Upper lobe of left lung (tissue), 6 donors: ENCODE measurements around the gene KLHDC10. TPM values are rescaled to one million over a fixed set of nuclear protein-coding genes. Genes with fewer than 3 reads are reported as not detected.

ENCODE experiments used
- ATAC-seq, 2 donors: fragments of 200-7000 bp; cut with Tn5 transposase; one replicate each; pipeline ENCODE4 v1.9.1; 2022; ENCODE audit warnings: mild to moderate bottlenecking in 2 of 2, moderate library complexity in 2 of 2; ENCODE audit not compliant: low FRiP score in 2 of 2
- DNase-seq, 2 donors: peaks; one replicate each; pipeline ENCODE4 v3.0.0-alpha.2; 2019 to 2020
- H3K27ac ChIP-seq, 4 donors: fragments of 200-600 bp; sonication (generic); one replicate each; pipeline ENCODE4 v1.5.1; 2016 to 2019
- H3K27me3 ChIP-seq, 4 donors: fragments of 200-600 bp; sonication (generic); one replicate each; pipeline ENCODE4 v1.5.1; 2017 to 2019
- H3K36me3 ChIP-seq, 4 donors: fragments of 200-600 bp; sonication (generic); one replicate each; pipeline ENCODE4 v1.5.1; 2016 to 2019
- H3K4me1 ChIP-seq, 4 donors: fragments of 200-600 bp; sonication (generic); one replicate each; pipeline ENCODE4 v1.5.1; 2018 to 2019
- H3K4me3 ChIP-seq, 4 donors: fragments of 200-600 bp; sonication (generic); one replicate each; pipeline ENCODE4 v1.5.1; 2017 to 2019; ENCODE audit warnings: mild to moderate bottlenecking in 2 of 4, moderate library complexity in 1 of 4
- H3K9me3 ChIP-seq, 4 donors: fragments of 200-600 bp; sonication (generic); one replicate each; pipeline ENCODE4 v1.5.1; 2018 to 2019
- EP300 ChIP-seq, 4 donors: sonication (generic); formaldehyde crosslinking; IDR thresholded peaks; one replicate each; pipeline ENCODE4 v1.5.1; 2017; ENCODE audit warnings: antibody characterized with exemption in 4 of 4, control low read depth in 2 of 4
- POLR2A ChIP-seq, 4 donors: fragments of 450-650 bp; IDR thresholded peaks; one replicate each; pipeline ENCODE4 v1.5.1; 2016 to 2017; ENCODE audit warnings: antibody characterized with exemption in 4 of 4, mild to moderate bottlenecking in 2 of 4
- POLR2AphosphoS5 ChIP-seq, 2 donors: sonication (generic); formaldehyde crosslinking; IDR thresholded peaks; one replicate each; pipeline ENCODE4 v1.5.1; 2017; ENCODE audit warnings: antibody characterized with exemption in 2 of 2
- WGBS, 2 donors: methylation state at CpG; one replicate each; pipeline ENCODE4 v1.1.5; 2017 to 2018; 5-methylcytosine and 5-hydroxymethylcytosine counted together
- total RNA-seq, 6 donors: library from RNA; depleted of rRNA in 4 of 6; stranded (reverse); fragments of >200 nt in 4 of 6; gene quantifications; one replicate each; pipeline versions ENCODE4 v1.1.0 to v1.2.1, GENCODE V29; 2016 to 2021
- TF ChIP-seq, protein P1 (sequence below), 6 experiments: fragments of 450-650 bp in 4 of 6; fragments of 200-600 bp in 2 of 6; sonication (generic) in 2 of 6; IDR thresholded peaks; one replicate each; pipeline ENCODE4 v1.5.1; 2016 to 2019; ENCODE audit warnings: antibody characterized with exemption in 6 of 6
- donor health status: DM: no; HTN: no; CAD: no; lungs with moderate emphysema.
- donor health status: DM: no; HTN: yes; CAD: no; lungs with severe emphysema.

The KLHDC10 gene, protein sequence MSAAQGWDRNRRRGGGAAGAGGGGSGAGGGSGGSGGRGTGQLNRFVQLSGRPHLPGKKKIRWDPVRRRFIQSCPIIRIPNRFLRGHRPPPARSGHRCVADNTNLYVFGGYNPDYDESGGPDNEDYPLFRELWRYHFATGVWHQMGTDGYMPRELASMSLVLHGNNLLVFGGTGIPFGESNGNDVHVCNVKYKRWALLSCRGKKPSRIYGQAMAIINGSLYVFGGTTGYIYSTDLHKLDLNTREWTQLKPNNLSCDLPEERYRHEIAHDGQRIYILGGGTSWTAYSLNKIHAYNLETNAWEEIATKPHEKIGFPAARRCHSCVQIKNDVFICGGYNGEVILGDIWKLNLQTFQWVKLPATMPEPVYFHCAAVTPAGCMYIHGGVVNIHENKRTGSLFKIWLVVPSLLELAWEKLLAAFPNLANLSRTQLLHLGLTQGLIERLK
- 10 to 100 TPM in 5 of 6 donors, 1 to 10 TPM in 1; 8.8 to 33.9 (median 25.3) TPM for total RNA-seq

DNA sequence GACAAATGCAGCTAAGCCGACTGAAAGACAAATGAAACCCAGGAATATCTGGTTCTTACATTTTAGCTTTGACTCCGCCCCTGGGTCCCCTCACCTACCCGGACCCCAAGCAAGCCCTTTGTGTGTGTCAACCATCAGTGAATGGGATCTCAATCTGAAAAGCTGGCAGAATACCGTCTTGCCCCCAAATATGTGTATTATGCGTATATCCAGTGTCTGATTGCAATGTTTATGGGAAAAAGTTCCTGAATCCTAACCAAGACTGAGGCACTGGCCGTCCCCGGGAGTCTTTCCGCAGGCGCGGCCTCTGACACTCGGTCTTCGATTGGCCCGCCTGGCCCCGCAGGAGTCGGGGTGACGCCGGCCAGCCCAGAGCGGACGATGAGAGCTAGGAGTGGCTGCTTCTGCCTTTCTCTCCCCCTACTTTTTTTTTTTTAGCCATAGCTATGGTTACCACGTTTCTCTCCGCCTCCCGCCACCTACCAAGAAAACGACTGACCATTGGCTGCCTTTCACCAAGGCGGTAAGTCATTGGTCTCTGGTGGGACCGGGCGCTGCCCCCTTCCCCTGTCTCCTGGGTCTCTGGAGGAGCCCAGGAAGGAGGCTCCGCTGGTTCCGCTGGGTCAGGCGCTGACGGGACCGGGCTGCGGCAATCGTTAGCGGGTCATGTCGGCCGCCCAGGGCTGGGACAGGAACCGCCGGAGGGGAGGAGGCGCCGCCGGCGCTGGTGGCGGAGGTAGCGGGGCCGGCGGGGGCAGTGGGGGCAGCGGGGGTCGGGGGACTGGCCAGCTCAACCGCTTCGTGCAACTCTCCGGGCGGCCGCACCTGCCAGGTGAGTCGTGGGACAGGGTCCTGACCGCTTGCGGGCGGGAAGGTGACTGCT lies at the start of gene KLHDC10:
Gene KLHDC10 (plus strand): TSS at position 557 of the 883 bp plus-strand sequence. CDS start 110 bp downstream, at position 667.
- peaks cover 20 to 49% (median 33%) of the 10 kb centered on the region in 4 donors for H3K4me1 ChIP-seq
- DNase-seq (peak; percentile 96 to 98), ATAC-seq (peak; percentile 98 to 99)
- peak within 1 kb of the TSS; percentile 81 to 94 (median 90) for H3K27ac ChIP-seq
- WGBS, 2 donors = 0 to 1% methylated on average over 35 to 46 of the region's 57 CpGs
- TF ChIP-seq POLR2A (IDR thresholded peaks at IDR 0.05) = peak in 2 of 4 donors; percentile 39 to 70
- no peak for TF ChIP-seq EP300 (IDR thresholded peaks at IDR 0.05)
- TF ChIP-seq, protein P1, sequence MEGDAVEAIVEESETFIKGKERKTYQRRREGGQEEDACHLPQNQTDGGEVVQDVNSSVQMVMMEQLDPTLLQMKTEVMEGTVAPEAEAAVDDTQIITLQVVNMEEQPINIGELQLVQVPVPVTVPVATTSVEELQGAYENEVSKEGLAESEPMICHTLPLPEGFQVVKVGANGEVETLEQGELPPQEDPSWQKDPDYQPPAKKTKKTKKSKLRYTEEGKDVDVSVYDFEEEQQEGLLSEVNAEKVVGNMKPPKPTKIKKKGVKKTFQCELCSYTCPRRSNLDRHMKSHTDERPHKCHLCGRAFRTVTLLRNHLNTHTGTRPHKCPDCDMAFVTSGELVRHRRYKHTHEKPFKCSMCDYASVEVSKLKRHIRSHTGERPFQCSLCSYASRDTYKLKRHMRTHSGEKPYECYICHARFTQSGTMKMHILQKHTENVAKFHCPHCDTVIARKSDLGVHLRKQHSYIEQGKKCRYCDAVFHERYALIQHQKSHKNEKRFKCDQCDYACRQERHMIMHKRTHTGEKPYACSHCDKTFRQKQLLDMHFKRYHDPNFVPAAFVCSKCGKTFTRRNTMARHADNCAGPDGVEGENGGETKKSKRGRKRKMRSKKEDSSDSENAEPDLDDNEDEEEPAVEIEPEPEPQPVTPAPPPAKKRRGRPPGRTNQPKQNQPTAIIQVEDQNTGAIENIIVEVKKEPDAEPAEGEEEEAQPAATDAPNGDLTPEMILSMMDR (IDR thresholded peaks at IDR 0.05) = peak in 1 of 6 experiments; percentile 8
- TF ChIP-seq POLR2AphosphoS5 (IDR thresholded peaks at IDR 0.05) = peak; percentile 54 to 69
- no peaks in the 10 kb centered on the region for H3K27me3 ChIP-seq
- no peaks in the 10 kb centered on the region for H3K36me3 ChIP-seq
- H3K9me3 ChIP-seq = no peaks in the 10 kb centered on the region
- peak within 1 kb of the TSS; percentile 80 to 98 (median 88) for H3K4me3 ChIP-seq

DNA sequence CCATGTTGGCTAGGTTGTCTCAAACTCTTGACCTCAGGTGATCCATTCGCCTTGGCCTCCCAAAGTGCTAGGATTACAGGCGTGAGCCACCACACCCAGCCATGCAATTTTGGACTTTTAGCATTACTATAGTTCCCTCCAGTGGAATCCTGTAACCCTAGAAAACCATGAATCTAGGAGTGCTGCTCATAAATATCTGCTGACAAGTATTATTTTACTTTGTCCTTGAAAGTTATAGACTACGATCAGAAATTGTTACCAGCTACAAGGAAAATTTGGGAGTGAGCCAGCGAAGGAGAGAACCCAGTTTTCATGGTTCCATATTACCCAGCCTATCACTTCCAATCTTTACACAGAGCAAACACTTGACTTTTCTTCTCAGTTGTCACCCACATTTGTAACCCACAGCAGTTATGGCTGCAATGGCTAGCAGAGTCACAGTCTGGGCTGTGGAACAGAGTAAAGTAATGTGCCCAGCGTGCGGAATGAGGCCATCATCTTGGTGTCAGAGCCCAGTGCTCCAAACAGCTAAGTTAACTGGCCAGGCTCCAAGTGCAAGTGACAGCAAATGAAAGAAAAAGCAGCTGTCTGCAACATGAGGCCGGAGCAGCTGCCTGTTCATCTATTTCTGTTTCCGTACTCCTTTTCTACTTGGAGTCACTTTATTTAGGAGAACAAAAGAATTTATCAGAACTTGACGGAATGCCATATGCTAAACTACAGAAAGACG lies 49.1 kb upstream of the KLHDC10 start:
- no peak for DNase-seq
- no peak overlapping the region for H3K27ac ChIP-seq
- no peaks in the 10 kb centered on the region for H3K27me3 ChIP-seq
- H3K4me3 ChIP-seq = no peak overlapping the region
- TF ChIP-seq EP300 (IDR thresholded peaks at IDR 0.05) = no peak
- TF ChIP-seq, protein P1 (IDR thresholded peaks at IDR 0.05) = no peak
- TF ChIP-seq POLR2AphosphoS5 (IDR thresholded peaks at IDR 0.05) = no peak
- no peak for TF ChIP-seq POLR2A (IDR thresholded peaks at IDR 0.05)
- H3K4me1 ChIP-seq = no peaks in the 10 kb centered on the region
- H3K36me3 ChIP-seq = peaks cover 23 to 94% (median 72%) of the 10 kb centered on the region in 4 donors
- WGBS, 2 donors = 89 to 91% methylated on average over 10 of the region's 10 CpGs
- no peaks in the 10 kb centered on the region for H3K9me3 ChIP-seq
- ATAC-seq = no peak

DNA sequence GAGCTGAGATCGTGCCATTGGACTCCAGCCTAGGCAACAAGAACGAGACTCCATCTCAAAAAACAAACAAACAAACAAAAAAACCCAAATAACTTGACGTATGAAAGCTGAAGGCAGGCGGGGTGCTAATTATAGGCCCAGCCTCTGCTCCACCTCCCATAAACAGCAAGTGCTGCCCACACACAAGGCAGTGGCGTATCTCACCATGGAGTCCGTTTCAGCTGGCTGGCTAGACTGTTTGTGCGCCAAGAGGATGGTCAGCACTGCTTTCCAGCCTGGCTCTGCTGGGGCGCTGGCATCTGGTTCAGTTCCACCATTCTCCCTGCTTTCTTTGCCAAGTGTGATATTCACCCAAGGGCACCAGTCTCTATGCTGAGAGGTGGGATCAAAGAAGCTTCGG lies 48.2 kb upstream of the KLHDC10 start:
- Histone ChIP-seq H3K4me1 (no peaks in the 10 kb centered on the region), H3K4me3 (no peak overlapping the region), H3K36me3 (peaks cover 24 to 96% (median 73%) of the 10 kb centered on the region in 4 donors), H3K27me3 (no peaks in the 10 kb centered on the region), H3K9me3 (no peaks in the 10 kb centered on the region), H3K27ac (no peak overlapping the region)
- WGBS, 2 donors = 93 to 96% methylated on average over 9 of the region's 9 CpGs
- no peak for TF ChIP-seq POLR2AphosphoS5 (IDR thresholded peaks at IDR 0.05)
- TF ChIP-seq EP300 (IDR thresholded peaks at IDR 0.05) = no peak
- no peak for TF ChIP-seq POLR2A (IDR thresholded peaks at IDR 0.05)
- TF ChIP-seq, protein P1 (IDR thresholded peaks at IDR 0.05) = no peak
- DNase-seq (no peak), ATAC-seq (no peak)

DNA sequence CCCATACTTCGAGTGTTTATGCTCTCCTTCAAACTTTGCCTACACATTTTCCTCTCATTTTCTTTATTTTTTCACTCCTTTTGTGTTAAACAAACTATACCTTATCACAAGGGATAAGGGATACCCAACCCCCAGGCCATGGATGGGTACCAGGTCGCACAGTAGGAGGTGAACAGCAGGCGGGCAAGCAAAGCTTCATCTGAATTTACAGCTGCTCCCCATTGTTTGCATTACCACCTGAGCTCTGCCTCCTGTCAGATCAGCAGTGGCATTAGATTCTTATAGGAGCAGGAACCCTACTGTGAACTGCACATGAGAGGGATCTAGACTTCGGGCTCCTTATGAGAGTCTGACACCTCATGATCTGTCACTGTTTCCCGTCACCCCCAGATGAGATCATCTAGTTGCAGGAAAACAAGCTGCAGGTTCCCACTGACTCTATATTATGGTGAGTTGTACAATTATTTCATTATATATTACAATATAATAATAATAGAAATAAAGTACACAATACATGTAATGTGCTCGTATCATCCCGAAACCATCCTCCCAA lies 47.6 kb upstream of the KLHDC10 start:
- Histone ChIP-seq H3K9me3 (no peaks in the 10 kb centered on the region), H3K27me3 (no peaks in the 10 kb centered on the region), H3K27ac (no peak overlapping the region), H3K36me3 (peaks cover 24 to 96% (median 77%) of the 10 kb centered on the region in 4 donors), H3K4me3 (no peak overlapping the region), H3K4me1 (no peaks in the 10 kb centered on the region)
- ATAC-seq = no peak
- 95 to 96% methylated on average over 7 of the region's 7 CpGs for WGBS, 2 donors
- TF ChIP-seq EP300 (IDR thresholded peaks at IDR 0.05) (no peak), POLR2AphosphoS5 (IDR thresholded peaks at IDR 0.05) (no peak), POLR2A (IDR thresholded peaks at IDR 0.05) (no peak)
- TF ChIP-seq, protein P1 (IDR thresholded peaks at IDR 0.05) = no peak
- DNase-seq = no peak
